ENCODE measurements around the gene SAMD4A. TPM values are rescaled to one million over a fixed set of nuclear protein-coding genes. Genes with fewer than 3 reads are reported as not detected.

SAMD4A gene
- total and polyA plus RNA-seq, 2 of the 4 experiments (the other 2 are of a cell fraction) = 22.9 to 38.2 TPM

GRCh38 chr14:54781080-54781479 lies 214.2 kb downstream of the SAMD4A start:
- no peak overlapping the region for H4K91ac ChIP-seq (ENCODE audit: insufficient read depth, low read depth, low read length)
- H2AK5ac ChIP-seq (ENCODE audit: low read depth, low read length) = no peak overlapping the region
- peaks cover 24 to 69% of the 10 kb centered on the region in 2 experiments for H3K79me1 ChIP-seq (ENCODE audit: low read depth in 1 of 2, low read length in 2 of 2)
- H3K56ac ChIP-seq (ENCODE audit: extremely low read depth, insufficient read depth, low read length) = no peak overlapping the region
- no peak overlapping the region for H2BK5ac ChIP-seq (ENCODE audit: low read depth, low read length, poor library complexity, severe bottlenecking)
- H3K9me1 ChIP-seq (ENCODE audit: insufficient read depth, low read length) = peaks cover 18% of the 10 kb centered on the region
- TF ChIP-seq RAD21 (IDR thresholded peaks at IDR 0.05; ENCODE audit: low read length) (no peak), CHD1 (IDR thresholded peaks at IDR 0.05; ENCODE audit: low read depth, low read length) (no peak), MXI1 (IDR thresholded peaks at IDR 0.05; ENCODE audit: borderline replicate concordance, low read depth, low read length) (no peak), USF2 (IDR thresholded peaks at IDR 0.05; ENCODE audit: low read depth, low read length) (no peak), SMC3 (IDR thresholded peaks at IDR 0.05; ENCODE audit: low read depth, low read length) (no peak), FOS (IDR thresholded peaks at IDR 0.05; ENCODE audit: low read depth, low read length) (no peak), NFE2L2 (IDR thresholded peaks at IDR 0.05; ENCODE audit: low read depth, low read length) (no peak), CEBPB (IDR thresholded peaks at IDR 0.05; ENCODE audit: low read depth, low read length) (no peak), BHLHE40 (IDR thresholded peaks at IDR 0.05; ENCODE audit: low read depth, low read length) (no peak), MAZ (IDR thresholded peaks at IDR 0.05; ENCODE audit: borderline replicate concordance, low read depth, low read length) (no peak), POLR2A (IDR thresholded peaks at IDR 0.05; ENCODE audit: low read depth, low read length) (no peak), CTCF (conservative IDR thresholded peaks at IDR 0.05; ENCODE audit: low read depth, low read length) (no peak), RCOR1 (IDR thresholded peaks at IDR 0.05; ENCODE audit: insufficient replicate concordance, low read length) (no peak), RFX5 (IDR thresholded peaks at IDR 0.05; ENCODE audit: low read depth, low read length) (no peak), MAFK (IDR thresholded peaks at IDR 0.05; ENCODE audit: low read depth, low read length) (no peak)
- TF ChIP-seq, protein P1, sequence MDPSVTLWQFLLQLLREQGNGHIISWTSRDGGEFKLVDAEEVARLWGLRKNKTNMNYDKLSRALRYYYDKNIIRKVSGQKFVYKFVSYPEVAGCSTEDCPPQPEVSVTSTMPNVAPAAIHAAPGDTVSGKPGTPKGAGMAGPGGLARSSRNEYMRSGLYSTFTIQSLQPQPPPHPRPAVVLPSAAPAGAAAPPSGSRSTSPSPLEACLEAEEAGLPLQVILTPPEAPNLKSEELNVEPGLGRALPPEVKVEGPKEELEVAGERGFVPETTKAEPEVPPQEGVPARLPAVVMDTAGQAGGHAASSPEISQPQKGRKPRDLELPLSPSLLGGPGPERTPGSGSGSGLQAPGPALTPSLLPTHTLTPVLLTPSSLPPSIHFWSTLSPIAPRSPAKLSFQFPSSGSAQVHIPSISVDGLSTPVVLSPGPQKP (IDR thresholded peaks at IDR 0.05; ENCODE audit: borderline replicate concordance, low read depth, low read length) = no peak
- no peak overlapping the region for H3K18ac ChIP-seq (ENCODE audit: low read depth, low read length)
- H3K4ac ChIP-seq (ENCODE audit: low read depth, low read length) = no peak overlapping the region
- no peak overlapping the region for H2AK9ac ChIP-seq (replicated peaks; ENCODE audit: low read depth, low read length, poor library complexity)
- no peak overlapping the region for H3K23ac ChIP-seq (ENCODE audit: low read depth, low read length)
- no peak overlapping the region for H3K4me2 ChIP-seq (ENCODE audit: low read depth, low read length)
- H4K8ac ChIP-seq (ENCODE audit: low read depth in 2 of 2, low read length in 2 of 2) = no peak overlapping the region
- H3K9me3 ChIP-seq (ENCODE audit: control insufficient read depth, insufficient read depth, low read length) = no peaks in the 10 kb centered on the region
- H3K14ac ChIP-seq (replicated peaks; ENCODE audit: low read depth, low read length) = no peak overlapping the region
- intact Hi-C loops (cut with micrococcal nuclease) (no loop called here), in situ Hi-C loops (cut with MboI; ENCODE audit: low sequenced_read_pairs) (no loop called here), dilution Hi-C loops (cut with HindIII; ENCODE audit: low sequenced_read_pairs, unreplicated experiment) (no loop called here)
- POLR2A ChIA-PET (ENCODE audit: unreplicated experiment) = no interaction called here
- no peaks in the 10 kb centered on the region for H3K27me3 ChIP-seq (ENCODE audit: control insufficient read depth, insufficient read depth, low read length)
- H4K20me1 ChIP-seq (ENCODE audit: insufficient read depth, low read length) = peaks cover 4% of the 10 kb centered on the region; the same call in 1 of the 2 replicates
- H2AFZ ChIP-seq (replicated peaks; ENCODE audit: low read length, poor library complexity) = no peak overlapping the region
- no peak overlapping the region for H2BK15ac ChIP-seq (ENCODE audit: low read depth, low read length)
- DNase-seq = no peak
- BruUV-seq (replicated peaks) = no TSS peak
- no peak for ATAC-seq (ENCODE audit: low read depth)
- H3K4me1 ChIP-seq (ENCODE audit: control insufficient read depth, insufficient read depth, low read length) = peaks cover 27% of the 10 kb centered on the region
- H2BK20ac ChIP-seq (ENCODE audit: low read depth, low read length) = no peak overlapping the region
- H3K4me3 ChIP-seq (ENCODE audit: insufficient read depth, low read depth, low read length) = no peak overlapping the region
- WGBS, 2 experiments (ENCODE audit: extremely low coverage in 2 of 2, insufficient read length in 1 of 2) = 97% methylated on average over 4 of the region's 6 CpGs; no CpG with 5 or more reads in 1 of the 2 experiments
- H3K36me3 ChIP-seq (ENCODE audit: control insufficient read depth, insufficient read depth, low read length) = peaks cover 58% of the 10 kb centered on the region
- CTCF ChIA-PET = no interaction called here
- no peak overlapping the region for H3K9ac ChIP-seq (ENCODE audit: low read depth, low read length)
- H3K27ac ChIP-seq (ENCODE audit: insufficient read depth, low read length) = no peak overlapping the region; the same call in 1 of the 2 replicates
- no peak overlapping the region for H2BK120ac ChIP-seq (ENCODE audit: low read depth, low read length)
- H4K5ac ChIP-seq (ENCODE audit: low read depth, low read length) = no peak overlapping the region
